HG02798 (cell line): ENCODE measurements around the gene MOGAT1.
A peak's percentile ranks its signal among the peaks of the same experiment; 100 is the strongest.
"Not testable (repeated sequence)": the region's sequence is repeated elsewhere in the genome, so short reads cannot be mapped to it uniquely, and the experiment has no call there.

Experiments
- ATAC-seq: cut with Tn5 transposase; IDR thresholded peaks from one replicate; pipeline ENCODE4 v1.9.1; 2021; ENCODE audit warnings: mild to moderate bottlenecking; ENCODE audit not compliant: unreplicated experiment, poor library complexity

Gene MOGAT1

DNA sequence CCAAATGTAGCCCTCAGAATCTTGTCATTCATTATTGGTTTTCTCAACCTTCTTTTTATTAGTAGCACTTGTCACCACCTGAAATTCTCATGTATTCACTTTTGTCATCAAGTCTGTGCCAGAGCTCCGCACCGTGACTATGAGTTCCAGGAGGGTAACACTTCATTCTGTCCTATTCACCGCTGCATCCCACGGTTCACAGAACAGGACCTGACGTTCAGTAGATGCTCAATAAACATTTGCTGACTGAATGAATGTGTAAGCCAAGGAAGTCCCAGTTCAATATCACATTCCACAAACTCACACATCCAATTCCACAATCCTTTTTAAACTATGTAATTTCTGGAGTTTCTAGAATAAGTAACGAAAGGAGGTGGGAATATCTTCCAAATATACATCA is 65.5 kb downstream of the MOGAT1 start:
- ATAC-seq, result no peak

GRCh38 chr2:222738312-222738711 is 66.9 kb downstream of the MOGAT1 start:
- no peak for ATAC-seq

DNA sequence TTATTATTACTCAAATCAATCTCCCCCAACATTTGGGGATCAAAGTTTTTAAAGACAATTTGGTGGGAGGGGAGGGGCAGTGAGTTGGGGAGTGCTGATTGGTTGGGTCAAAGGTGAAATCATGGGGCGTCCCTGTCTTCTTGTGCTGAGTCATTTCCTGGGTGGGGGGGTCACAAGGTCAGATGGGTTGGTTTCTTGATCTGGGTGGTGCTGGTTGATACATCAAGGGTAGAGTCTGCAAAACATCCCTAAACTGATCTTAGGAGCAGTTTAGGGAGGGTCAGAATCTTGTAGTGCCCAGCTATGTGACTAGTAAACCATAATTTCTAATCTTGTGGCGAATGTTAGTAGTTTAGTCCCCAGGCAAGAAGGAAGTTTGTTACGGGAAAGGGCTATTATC is 67.4 kb downstream of the MOGAT1 start:
- no peak for ATAC-seq

- no peak for ATAC-seq
These were observed 68.5 kb downstream of the MOGAT1 start for GRCh38 chr2:222739939-222740338.

DNA sequence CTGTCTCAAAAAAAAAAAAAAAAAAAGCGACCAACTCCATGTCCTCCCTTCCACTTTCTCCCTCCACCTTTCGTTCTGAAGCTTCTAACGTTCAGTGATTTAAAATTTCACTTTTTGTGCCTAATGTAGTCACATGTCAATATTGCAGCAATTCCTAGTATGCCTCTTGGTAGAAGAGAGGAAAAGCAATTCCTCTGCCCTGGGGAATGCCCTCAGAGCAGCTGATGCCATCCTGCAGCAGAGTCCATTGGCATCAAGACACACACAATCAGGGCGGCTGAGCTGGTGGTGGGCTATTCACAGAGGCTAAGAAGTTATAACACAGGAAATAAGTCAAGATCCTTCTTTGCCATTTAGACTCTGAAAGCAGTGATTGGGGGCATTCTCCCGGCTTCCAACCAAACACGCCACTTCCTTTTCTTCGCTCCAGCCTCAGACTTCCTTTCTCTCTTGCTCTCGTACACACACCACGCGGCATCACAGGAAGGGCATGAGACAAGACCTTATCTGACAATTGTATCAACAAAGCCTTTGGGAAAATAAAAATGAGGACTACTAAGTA is 71.9 kb downstream of the MOGAT1 start:
- no peak for ATAC-seq

DNA sequence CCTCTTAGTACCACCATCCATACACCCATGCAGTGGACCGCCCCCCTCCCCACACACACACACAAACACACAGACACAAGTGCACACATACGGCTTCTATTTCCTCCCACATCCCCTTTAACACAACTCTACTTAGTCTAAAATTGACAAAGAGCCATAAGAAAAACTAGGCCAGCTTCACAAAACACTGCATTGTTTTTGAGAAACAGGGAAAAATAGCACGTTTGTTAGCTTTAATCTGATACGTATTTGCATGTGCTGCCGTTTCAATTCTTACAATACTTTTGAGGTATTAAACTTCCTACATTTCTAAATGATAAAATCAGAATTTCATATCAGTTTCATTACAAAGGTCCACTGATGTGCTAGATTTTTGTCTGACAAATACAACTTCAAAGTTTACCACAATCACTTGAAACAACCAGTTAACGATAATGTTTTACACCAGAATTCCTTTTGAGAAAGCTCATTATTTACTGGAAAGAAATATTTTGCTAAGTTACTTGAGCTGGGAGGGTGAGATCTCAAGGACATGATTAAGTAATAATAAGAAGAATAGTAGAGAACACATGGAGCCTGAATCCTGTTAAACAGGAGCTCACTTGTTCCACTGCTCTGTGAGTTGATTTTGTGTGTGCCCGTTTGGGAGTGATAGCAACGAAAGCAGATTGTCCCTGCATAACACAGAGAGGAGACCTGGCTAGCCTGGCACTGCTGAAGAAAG is 74.5 kb downstream of the MOGAT1 start:
- ATAC-seq, result no peak

- peak; percentile 66 for ATAC-seq
These were observed 76.2 kb downstream of the MOGAT1 start for GRCh38 chr2:222747526-222748160.

GRCh38 chr2:222750533-222750932 is 79.1 kb downstream of the MOGAT1 start:
- ATAC-seq, result no peak

- ATAC-seq, result no peak
These were observed 79.8 kb downstream of the MOGAT1 start for GRCh38 chr2:222751238-222751637.

- no peak for ATAC-seq
These were observed 80.6 kb downstream of the MOGAT1 start for GRCh38 chr2:222751821-222752719.

- ATAC-seq, result no peak
These were observed 81.3 kb downstream of the MOGAT1 start for GRCh38 chr2:222752746-222753145.

DNA sequence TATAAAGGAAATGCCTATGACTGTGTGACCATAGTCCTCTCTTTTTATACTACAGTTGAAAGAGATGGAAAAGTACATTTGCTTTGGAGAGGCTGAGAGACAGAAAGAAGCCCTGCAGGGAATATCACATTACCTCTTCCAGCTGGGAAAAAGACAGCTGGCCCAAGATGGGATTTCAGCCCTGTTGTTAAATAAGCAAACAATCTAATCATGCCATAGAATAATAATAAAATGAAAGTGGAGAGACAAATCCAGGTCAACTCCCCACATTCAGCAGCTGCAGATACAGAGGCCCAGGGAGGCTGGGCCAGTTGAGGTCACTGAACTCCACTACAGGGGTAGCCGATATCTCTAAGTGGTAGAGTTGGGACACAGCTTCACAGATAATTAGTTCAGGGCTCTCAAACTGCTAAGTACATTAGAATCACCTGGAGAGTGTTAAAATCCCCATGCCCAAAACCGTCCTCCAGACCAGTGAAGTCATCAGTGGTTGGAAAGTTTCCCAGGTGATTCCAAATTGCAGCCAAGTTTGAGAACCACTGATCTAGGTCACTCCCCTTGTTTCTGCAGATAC is 81.9 kb downstream of the MOGAT1 start:
- no peak for ATAC-seq

- ATAC-seq, result no peak
These were observed 83.0 kb downstream of the MOGAT1 start for GRCh38 chr2:222754324-222754930.

DNA sequence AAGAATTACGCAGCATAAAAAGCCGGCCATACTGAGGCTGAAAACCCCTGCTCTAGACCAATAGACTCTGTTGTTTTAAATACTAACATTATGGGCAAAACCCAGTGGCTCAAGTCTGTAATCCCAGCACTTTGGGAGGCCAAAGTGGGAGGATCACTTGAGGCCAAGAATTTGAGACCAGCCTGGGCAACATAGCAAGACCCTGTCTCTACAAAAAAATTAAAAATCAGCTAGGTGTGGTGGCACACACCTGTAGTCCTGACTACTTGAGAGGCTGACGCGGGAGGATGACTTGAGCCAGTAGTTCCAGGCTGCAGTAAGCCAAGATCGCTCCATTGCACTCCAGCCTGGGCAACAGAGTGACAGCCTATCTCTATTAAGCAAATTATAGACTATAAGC is 84.1 kb downstream of the MOGAT1 start:
- ATAC-seq, result not testable (repeated sequence)

- ATAC-seq, result no peak
These were observed 84.9 kb downstream of the MOGAT1 start for GRCh38 chr2:222756362-222756831.

GRCh38 chr2:222756951-222757650 is 85.6 kb downstream of the MOGAT1 start:
- ATAC-seq, result no peak
